NCI-H345 (cell line): ENCODE measurements around the gene COL9A1.
A peak's percentile ranks its signal among the peaks of the same experiment; 100 is the strongest.
"Not testable (repeated sequence)": the region's sequence is repeated elsewhere in the genome, so short reads cannot be mapped to it uniquely, and the experiment has no call there.

ENCODE experiments used
- DNase-seq: peaks from one replicate; lab custom pipeline; 2025; lab: John Stamatoyannopoulos, UW

Gene COL9A1

DNA sequence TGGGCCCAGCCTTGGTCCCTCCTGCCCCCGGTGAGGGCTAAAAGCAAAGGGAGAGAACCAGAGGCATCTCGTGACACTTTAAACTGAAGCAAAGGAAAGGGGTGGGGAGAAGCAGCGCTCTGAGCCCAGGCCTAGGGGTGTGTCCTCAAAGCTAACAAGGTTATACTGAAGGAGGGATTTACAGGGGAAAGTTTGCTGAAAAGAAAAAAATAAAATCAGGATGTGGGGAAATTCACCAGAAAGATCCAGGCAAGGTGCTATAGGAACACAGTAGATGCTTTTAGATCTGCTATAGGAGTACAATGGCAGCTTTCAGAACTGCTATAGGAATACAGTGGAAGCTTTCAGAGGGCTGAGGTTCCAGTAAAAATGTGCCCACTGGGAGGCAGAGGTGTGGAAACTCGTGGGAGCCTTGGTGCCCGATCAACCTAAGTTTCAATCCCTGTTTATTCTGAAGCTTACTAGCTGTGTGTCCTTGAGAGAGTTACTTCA lies at the start of gene COL9A1:
COL9A1 (minus strand) TSS at position 51 of the 492 bp plus-strand sequence. CDS start 160 bp downstream, outside the sequence.
- no peak for DNase-seq

DNA sequence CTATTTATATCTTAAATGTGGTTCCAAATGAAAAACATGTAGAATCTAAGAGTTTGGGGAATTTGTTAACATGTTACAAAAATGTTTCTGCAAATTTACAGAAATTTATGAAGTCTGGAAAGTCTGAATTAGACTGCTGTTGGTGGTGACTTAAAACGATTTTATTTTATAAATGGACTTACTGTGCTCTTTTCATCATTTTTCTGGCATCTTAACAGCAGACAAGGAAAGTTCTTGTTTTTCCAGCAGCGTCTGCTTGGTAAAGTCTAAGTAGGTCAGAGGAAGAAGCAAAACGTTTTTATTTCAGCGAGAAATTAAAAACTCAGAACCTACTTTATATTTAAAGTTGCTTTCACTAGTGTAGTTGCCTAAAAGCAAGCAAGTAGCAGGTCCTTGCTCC lies 48.6 kb upstream of the COL9A1 start:
- DNase-seq, result no peak

DNA sequence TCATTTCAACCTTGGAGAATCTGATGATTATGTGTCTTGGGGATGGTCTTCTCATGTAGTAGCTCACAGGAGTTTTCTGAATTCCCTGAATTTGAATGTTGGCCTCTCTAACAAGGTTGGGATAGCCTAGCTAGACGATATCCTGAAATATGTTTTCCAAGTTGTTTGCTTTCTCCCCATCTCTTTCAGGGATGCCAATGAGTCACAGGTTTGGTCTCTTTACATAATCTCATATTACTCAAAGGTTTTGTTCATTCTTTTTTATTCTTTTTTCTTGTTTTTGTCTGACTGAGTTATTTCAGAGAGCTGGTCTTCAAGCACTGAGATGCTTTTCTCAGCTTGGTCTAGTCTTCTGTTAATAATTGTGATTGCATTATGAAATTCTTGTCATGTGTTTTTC lies 42.7 kb upstream of the COL9A1 start:
- no peak for DNase-seq

DNA sequence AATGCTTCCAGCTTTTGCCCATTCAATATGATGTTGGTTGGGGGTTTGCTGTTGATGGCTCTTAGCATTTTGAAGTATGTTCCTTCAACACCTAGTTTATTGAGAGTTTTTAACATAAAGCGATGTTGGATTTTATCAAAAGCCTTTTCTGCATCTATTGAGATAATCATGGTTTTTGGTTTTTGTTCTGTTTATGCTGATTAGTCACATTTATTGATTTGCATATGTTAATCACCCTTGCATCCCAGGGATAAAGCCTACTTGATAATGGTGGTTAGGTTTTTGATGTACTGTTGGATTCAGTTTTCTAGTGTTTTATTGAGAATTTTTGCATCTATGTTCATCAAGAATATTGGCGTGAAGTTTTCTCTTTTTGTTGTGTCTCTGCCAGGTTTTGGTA lies 40.4 kb upstream of the COL9A1 start:
- DNase-seq, result no peak

DNA sequence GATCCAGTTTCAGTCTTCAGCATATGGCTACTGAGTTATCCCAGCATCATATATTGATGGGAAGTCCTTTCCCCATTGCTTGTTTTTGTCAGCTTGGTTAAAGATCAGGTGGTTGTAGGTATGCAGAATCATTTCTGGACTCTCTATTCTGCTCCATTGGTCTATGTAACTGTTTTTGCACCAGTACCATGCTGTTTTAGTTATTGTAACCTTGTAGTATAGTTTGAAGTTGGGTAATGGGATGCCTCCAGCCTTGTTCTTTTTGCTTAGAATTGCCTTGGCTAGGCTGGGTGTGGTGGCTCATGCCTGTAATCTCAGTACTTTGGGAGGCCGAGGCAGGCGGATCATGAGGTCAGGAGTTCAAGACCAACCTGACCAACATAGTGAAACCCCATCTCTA lies 36.9 kb upstream of the COL9A1 start:
- not testable (repeated sequence) for DNase-seq

DNA sequence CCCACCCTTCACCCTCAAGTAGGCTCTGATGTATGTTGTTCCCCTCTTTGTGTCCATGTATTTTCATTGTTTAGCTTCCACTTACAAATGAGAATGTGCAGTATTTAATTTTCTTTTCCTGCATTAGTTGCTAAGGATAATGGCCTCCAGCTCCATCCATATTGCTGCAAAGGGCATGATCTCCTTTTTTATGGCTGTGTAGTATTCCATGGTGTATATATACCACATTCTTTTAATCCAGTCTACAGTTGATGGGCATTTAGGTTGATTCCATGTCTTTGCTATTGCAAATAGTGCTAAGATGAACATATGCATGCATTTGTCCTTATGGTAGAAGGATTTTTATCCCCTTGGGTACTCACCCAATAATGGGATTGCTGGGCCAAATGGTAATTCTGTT lies 35.9 kb upstream of the COL9A1 start:
- no peak for DNase-seq

DNA sequence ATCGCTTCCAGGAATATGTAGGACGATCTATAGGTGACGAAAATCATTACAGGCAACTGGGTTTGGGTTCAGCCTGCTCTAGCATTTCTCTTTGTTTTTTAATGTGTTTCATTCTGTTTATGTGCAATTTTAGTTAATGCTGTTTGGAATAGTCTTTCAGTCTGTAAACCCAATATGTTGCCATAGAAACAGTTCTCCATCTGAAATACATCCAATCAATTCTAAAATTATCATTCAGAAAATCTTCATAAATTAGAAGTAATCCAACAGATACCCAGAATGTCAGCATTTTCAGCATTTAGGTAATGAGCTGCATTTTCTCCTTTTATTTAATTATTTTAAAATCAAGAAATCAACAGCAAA lies 34.8 kb upstream of the COL9A1 start:
- DNase-seq, result no peak

DNA sequence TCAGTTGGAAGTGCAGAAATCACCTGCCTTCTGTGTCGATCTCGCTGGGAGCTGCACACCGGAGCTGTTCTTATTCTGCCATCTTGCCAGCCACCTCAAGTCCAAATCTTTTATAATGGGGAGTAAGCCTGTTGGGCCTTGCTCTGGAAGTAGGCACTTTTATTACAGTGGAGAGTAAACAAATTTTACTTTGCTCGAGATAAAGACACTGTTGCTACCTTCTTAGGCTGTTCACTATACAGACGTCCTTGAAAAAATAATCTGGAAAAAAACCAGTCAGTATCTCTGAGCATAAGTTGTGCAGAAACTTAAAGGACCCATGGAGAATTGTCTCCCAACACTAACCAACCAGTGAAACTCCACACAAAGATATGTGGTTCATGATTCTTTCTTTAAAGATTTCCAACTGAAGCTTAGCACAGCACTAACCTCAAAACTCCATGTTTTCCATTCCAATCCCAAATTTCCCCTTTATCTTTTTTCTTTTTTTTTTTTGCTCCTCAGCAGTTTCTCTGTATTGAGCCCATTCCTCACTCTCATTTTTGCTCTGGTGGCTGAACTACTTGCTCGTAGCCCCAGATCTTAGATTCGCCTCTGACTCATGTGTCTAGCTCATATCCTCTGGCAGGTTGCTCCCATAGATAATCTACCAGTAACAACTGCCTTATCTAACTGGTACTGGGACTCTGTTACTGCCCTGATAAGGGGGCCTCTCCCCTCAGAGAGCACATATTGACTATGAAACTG lies 34.3 kb upstream of the COL9A1 start:
- DNase-seq, result no peak

DNA sequence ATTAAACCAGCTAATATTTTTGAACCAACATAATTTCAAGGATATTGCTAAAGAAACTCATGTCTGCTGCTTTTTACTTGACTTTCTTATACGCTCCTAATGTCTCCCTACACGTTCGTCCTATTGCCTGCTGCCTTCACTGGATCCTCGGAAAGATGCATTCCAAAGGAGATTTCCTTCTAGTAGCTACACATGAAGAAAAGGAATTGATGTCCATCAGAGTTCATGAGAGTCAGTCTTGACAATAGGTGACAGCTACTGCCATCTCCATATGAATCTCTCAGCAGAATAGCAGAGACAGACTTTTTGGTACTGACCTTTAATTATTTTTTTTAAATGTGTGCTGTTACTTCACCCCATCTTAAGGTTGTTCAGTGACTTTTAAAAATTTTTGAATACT lies 24.2 kb upstream of the COL9A1 start:
- no peak for DNase-seq

DNA sequence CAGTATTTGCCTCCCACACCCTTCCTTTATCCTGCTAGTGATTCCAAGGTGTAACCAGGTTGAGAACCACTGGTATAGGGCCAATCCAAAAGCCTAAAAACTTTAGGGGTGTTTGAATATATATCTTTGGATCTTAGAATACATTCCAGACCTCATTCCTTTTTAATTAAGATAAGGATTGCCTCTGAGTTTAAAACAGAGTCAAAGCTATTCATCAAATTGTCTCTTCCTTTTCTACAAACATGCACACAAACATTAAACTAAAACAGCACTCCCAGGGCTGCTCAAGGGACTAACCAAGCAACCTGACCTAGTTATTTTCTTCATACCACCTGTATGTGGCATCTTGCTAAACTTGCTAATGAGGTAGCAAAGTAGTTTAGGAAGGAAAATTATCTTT lies 22.1 kb upstream of the COL9A1 start:
- no peak for DNase-seq

DNA sequence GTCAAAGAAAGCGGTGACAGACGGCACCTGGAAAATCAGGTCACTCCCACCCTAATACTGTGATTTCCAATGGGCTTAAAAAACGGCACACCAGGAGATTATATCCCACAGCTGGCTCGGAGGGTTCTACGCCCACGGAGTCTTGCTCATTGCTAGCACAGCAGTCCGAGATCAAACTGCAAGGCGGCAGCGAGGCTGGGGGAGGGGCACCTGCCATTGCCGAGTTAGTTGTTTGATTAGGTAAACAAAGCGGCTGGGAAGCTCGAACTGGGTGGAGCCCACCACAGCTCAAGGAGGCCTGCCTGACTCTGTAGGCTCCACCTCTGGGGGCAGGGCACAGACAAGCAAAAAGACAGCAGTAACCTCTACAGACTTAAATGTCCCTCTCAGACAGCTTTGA lies 14.9 kb upstream of the COL9A1 start:
- not testable (repeated sequence) for DNase-seq

DNA sequence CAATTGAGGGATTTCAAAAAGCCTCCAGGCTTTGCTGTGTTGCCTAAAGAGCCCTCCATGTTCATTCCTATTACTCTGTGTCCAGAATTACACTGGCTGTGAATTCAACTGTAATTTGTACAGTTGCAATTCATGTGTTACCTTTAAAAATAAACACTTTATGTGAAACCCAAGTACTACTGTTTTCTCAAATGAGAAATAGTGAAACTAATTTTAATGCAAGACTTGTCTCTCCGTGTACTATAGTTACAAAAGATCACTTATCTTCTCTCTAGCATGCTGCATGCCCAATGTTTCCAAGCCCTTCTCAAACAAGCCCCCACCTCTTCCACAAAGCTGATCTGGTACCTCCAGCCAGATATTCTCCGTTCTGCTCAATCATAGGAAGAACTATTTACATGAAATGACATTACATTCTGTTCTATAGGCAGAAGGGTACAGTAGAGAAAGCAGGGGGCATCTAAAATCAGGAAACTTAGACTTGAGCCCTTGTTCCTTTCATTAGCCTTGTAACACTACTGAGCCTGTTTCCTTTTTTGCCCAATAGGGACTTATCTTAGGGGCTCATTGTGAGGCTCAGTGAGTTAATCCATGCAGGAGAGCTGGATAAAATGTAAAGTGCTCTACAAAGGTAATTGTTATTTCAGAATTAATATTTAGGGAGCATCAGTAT lies 12.3 kb upstream of the COL9A1 start:
- DNase-seq, result no peak

DNA sequence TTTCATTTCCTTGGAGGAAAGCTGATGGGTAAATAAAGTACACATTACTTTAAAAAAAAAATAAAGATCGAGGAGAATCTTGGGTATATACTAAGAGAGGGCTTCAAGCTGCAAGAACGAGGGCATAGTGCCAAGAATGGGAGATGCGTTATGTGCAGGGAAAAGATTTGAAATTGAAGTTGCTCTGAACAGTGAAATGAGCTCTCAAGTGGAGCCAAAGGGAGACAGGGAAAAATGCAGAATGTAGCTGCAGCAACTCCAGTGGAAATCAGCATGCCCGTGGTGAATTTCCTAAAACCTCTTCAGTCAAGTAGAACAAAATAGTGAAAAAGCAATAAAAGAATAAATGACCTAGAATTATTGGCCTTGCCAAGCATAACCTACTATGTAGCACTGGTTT lies 11.4 kb upstream of the COL9A1 start:
- no peak for DNase-seq

DNA sequence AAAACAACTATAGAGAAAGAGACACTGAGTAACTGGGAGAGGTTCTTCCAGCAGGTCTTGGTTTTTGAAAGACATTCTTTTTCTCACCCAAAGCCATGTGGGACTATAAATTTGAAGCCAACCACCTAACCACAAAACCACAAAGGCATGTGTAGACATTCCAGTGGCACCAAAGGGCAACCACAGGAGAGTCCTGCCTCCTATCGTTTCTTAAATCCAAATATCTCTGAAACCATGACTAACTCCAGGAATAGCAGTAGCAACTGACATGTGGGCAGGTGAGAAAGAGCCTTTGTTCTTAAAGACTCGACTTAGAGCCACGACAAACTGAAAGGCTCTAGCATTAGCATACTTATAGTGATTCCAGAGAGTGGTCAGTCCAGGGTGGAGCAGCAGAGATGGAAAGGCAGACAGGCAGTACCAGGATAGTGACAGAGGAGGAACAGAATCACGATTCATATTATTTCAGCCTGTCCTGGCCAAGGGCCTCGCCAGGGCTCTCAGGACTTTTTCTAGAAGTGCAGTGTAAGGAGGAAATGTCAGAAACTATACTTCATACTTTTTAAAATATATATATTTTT lies 9.4 kb upstream of the COL9A1 start:
- no peak for DNase-seq

DNA sequence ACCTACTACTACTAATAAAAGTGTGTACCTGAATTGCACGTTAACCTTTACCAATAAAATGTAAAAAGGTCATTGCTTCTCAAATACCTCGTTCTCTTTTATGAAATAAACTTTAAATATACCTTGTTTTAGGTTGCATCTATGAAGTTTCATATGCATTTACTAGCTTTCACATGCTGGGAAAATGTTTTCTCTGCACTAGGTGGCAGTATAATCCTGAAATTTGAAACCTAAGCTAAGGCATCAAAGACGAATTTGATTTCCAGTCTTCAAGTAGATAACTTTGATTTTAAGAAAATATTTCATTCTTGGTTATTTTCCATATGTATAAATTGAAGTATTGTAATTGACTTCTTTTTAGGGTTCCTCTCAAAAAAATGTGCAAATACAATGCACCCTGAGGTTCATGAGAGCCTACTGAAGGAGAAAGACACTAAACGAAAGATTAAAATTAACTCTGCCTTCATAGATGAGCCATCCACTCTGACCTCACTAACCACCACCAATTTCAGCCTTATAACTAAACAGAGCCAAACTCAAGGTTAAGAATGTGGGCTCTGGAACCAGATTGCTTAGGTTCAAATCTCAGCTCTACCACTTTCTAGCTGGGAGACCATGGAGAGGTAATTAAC lies 7.3 kb upstream of the COL9A1 start:
- DNase-seq, result peak; percentile 58

DNA sequence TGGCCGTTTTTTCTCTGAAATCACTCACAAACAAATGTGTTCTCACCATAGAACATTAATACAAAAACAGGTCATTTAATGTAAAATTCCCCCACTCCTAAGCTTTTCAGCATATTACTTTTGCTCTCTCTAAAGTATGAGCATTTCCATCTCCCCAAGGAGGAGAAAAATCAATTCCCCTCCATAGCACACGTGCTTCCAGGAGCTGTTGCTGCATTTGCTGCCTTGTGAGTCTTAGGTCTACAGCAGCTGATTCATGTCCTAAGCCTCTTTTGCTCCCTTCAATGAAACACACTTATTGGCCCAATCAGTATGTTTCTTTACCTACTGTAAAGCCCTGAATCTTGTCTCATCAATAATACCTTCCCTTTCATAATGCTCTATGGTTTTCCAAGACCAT lies 6.4 kb upstream of the COL9A1 start:
- no peak for DNase-seq

DNA sequence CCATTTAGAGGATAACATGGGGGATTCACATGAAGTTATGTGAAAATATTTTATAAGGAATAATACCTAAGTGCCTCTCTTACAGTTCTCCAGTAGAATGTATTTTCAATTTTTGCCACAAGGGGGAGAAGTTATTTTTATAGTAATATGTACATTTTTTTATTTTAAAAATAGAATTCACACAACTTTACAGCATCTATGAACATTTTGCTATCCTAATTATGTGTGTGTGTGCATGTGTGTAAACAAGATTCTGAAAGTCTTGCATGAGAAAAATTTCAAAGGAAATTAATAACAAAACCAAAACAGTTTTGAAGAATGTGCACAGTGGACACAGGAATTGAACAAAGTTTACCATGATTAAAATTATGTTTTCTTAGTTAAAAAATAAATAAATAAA lies 5.3 kb upstream of the COL9A1 start:
- DNase-seq, result not testable (repeated sequence)

DNA sequence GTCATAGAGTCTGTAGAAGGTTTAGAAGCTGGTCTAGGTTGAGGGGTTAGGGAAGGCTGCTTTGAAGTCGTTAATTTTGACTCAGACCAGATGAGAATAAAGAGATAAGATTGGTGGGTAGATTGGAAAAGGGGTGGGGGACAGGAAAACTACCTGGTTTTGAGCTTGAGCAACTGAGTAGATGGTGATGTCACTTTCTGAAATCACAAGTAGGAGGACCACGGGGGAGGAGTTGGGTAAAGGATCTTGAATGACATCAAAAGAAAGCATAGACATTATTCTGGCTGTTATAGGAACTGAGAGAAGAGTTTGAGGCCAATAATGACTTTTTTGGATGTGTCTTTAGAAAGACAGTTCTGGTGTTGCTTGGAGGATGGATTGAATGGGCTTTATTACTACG lies 4.1 kb upstream of the COL9A1 start:
- DNase-seq, result no peak

DNA sequence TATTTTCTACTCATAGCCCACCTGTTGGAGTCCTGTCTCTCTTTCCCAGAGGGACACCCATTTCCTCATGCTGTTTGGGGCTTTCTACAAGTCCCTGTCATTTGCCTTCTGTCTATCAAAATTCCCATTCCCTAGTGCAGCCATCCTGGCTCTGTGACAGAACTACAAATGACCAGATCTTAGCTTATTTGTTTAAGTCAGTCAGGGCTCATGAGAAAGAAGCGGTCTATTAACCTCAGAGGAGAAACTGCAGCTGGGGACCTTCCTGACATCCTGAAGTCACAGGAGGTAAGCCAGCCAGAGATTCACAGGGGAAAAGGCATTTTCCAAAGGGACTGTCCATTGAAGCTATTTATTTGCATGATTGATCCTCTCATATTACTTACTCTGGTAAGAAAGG lies 1.7 kb upstream of the COL9A1 start:
- DNase-seq, result no peak

DNA sequence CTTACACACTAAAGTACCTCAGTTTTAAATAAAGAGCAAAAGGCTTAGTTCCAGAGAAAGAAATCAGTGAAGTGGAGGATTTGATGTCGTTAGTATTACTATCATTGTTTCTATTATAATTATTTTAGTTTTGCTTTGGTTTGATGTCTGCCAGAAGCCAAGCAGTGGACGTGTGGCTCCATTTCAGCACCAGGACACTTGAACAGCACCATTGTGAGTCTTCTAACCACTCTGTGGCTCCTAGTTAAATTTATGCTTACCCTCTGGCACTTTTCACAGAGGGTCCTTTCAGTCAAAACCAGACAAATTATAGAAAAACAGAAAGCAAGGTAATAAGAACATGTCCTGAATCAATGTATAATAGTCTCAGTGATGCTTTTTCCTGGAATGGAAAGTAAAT lies 3.4 kb downstream of the COL9A1 start:
- no peak for DNase-seq

DNA sequence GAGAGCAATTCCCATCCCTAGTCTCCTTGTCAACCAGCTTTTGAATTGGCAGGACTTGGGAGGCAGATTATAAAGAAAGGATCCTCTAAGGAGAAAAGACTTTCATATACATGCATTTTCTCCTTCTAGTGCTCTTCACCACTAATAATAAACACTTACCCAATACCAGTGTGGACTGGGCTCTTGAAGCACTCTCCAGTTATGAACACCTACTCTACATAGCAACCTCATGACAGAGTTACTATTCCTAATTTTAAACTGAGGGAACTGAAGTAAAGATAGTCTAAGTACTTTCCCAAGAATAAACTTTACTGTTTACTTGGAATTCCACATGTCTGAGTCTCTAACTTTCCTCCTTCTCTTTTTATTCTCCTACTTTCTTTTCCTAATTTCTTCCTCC lies 4.8 kb downstream of the COL9A1 start:
- no peak for DNase-seq

DNA sequence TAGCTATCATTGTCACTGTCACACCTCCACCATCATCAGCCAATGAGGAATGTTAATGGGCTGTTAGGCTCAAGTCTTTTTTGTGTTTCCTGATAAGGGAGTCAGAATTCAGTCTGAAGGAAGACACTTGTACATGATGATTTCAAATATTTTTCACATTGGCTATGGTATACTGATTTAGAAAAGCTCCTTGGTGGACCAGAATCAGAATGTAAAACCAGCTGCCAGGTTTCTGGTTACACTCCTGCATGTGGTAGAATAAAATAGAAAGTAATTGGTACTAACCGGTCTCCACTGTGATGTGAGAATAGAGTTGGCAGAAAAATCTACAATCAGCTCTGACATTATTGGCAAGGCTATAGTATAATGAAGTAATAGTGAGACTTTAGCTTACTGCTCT lies 10.7 kb downstream of the COL9A1 start:
- no peak for DNase-seq

DNA sequence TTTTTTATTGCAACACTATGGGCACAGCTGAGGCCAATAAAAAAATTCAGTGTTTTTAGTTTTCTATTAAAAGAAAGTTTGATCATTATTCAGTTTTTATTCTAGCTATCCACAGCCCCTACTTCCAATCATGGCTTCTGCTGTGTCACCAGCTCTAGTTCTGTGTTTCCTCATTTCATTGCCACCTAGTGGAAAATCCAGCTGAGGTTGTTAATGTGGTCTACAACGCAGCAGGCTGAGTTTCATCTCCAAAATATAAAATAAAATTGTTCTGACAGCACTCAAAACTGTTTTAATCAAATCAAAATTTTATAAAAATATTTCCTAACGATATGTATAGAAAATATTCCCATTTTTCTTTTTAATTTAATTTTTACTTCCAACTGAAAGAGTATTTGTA lies 13.6 kb downstream of the COL9A1 start:
- DNase-seq, result no peak
